ENCODE data around the gene MAPKAPK2. TPM values are rescaled to one million over a fixed set of nuclear protein-coding genes. Genes with fewer than 3 reads are reported as not detected.
"Not testable (repeated sequence)": the region's sequence is repeated elsewhere in the genome, so short reads cannot be mapped to it uniquely, and the experiment has no call there.

The MAPKAPK2 gene
- total and polyA plus RNA-seq, 2 donors (not counting 1 experiment from before 2014, with no cell fraction given) = 60.3 to 85.8 TPM

DNA sequence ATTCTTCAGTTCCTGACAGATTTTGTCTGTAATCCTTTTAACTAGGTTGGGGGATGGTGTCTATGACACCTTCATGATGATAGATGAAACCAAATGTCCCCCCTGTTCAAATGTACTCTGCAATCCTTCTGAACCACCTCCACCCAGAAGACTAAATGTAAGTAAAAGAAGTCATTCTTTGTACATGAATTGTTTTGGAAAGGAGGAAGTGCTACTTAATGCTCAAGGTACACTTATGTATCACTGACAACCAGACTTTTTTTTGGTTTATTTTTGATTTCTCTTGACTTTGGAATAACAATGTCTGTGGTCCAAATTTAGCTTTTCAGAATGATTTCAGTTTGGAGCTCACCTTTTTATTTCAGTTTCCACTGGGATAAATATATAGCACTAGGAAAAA is 47.1 kb upstream of the MAPKAPK2 start:
- peaks cover 4% of the 10 kb centered on the region for H3K27me3 Mint-ChIP-seq
- Histone ChIP-seq H4K20me1 (ENCODE audit: control insufficient read depth, insufficient read depth, low read length, poor library complexity, severe bottlenecking) (no peaks in the 10 kb centered on the region), H3K9ac (ENCODE audit: low read length) (no peak overlapping the region), H3K27me3 (replicated peaks in 1 of 4; ENCODE audit: control extremely low read depth in 1 of 4, control insufficient read depth in 3 of 4, insufficient read depth in 4 of 4, low read length in 3 of 4) (peaks cover 0 to 11% (median 5%) of the 10 kb centered on the region in 4 experiments), H3K36me3 (replicated peaks in 1 of 2; ENCODE audit: control extremely low read depth in 1 of 2, control insufficient read depth in 1 of 2, extremely low read depth in 1 of 2, insufficient read depth in 2 of 2, low read length in 1 of 2) (no peaks in the 10 kb centered on the region), H3K79me2 (ENCODE audit: control insufficient read depth, insufficient read depth, low read length) (no peaks in the 10 kb centered on the region), H3K9me3 (ENCODE audit: control extremely low read depth in 1 of 3, control insufficient read depth in 2 of 3, insufficient read depth in 1 of 3, low read length in 2 of 3) (no peaks in the 10 kb centered on the region), H3K4me1 (ENCODE audit: control insufficient read depth in 2 of 2, insufficient read depth in 2 of 2, low read length in 2 of 2) (peaks cover 17 to 22% of the 10 kb centered on the region in 2 donors), H2AFZ (ENCODE audit: insufficient read depth, low read depth, low read length, poor library complexity, severe bottlenecking) (no peak overlapping the region), H3K27ac (ENCODE audit: low read length in 2 of 2) (no peak overlapping the region), H3K4me2 (replicated peaks; ENCODE audit: low read depth, low read length, poor library complexity, severe bottlenecking) (no peak overlapping the region), H3K4me3 (ENCODE audit: control extremely low read depth in 1 of 5, extremely low read depth in 1 of 5, insufficient read depth in 1 of 5, low read depth in 2 of 5, low read length in 4 of 5) (no peak overlapping the region)
- intact Hi-C loops (cut with micrococcal nuclease) = loop anchor here (10.0 kb wide), 2 partner anchors 167 to 417 kb away; partner anchors contain the start of genes PFKFB2 and YOD1
- TF ChIP-seq, protein P1, sequence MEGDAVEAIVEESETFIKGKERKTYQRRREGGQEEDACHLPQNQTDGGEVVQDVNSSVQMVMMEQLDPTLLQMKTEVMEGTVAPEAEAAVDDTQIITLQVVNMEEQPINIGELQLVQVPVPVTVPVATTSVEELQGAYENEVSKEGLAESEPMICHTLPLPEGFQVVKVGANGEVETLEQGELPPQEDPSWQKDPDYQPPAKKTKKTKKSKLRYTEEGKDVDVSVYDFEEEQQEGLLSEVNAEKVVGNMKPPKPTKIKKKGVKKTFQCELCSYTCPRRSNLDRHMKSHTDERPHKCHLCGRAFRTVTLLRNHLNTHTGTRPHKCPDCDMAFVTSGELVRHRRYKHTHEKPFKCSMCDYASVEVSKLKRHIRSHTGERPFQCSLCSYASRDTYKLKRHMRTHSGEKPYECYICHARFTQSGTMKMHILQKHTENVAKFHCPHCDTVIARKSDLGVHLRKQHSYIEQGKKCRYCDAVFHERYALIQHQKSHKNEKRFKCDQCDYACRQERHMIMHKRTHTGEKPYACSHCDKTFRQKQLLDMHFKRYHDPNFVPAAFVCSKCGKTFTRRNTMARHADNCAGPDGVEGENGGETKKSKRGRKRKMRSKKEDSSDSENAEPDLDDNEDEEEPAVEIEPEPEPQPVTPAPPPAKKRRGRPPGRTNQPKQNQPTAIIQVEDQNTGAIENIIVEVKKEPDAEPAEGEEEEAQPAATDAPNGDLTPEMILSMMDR (IDR thresholded peaks at IDR 0.05) = no peak
- TF ChIP-seq EZH2 (IDR thresholded peaks at IDR 0.05; ENCODE audit: borderline replicate concordance, insufficient read depth, low read depth, low read length, poor library complexity, severe bottlenecking) = no peak
- ATAC-seq (ENCODE audit: low read depth) = no peak
- POLR2A ChIA-PET = interaction anchor here (0.7 kb wide), 1 partner anchor 47 kb away, joined by 5 read pairs; no protein-coding TSS in a partner anchor
- H3K27ac Mint-ChIP-seq = no peak overlapping the region
- no peaks in the 10 kb centered on the region for H3K9me3 Mint-ChIP-seq (ENCODE audit: insufficient read depth)
- H3K4me1 Mint-ChIP-seq = peaks cover 26% of the 10 kb centered on the region
- peak; percentile 20 for DNase-seq
- H3K4me3 Mint-ChIP-seq = no peak overlapping the region
- CTCF ChIA-PET = interaction anchor here (6.3 to 13.1 kb wide), 3 partner anchors 25 to 344 kb away, joined by 37 to 217 read pairs (median 215); no protein-coding TSS in a partner anchor

DNA sequence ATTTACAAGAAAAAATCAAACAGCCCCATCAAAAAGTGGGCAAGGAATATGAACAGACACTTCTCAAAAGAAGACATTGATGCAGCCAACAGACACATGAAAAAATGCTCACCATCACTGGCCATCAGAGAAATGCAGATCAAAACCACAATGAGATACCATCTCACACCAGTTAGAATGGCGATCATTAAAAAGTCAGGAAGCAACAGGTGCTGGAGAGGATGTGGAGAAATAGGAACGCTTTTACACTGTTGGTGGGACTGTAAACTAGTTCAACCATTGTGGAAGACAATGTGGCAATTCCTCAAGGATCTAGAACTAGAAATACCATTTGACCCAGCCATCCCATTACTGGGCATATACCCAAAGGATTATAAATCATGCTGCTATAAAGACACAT is 42.6 kb upstream of the MAPKAPK2 start:
- H3K9ac ChIP-seq (ENCODE audit: low read length); H3K4me1 Mint-ChIP-seq; H3K27me3 ChIP-seq (replicated peaks in 1 of 4; ENCODE audit: control extremely low read depth in 1 of 4, control insufficient read depth in 3 of 4, insufficient read depth in 4 of 4, low read length in 3 of 4); H3K4me2 ChIP-seq (replicated peaks; ENCODE audit: low read depth, low read length, poor library complexity, severe bottlenecking); H3K9me3 Mint-ChIP-seq (ENCODE audit: insufficient read depth); H3K9me3 ChIP-seq (ENCODE audit: control extremely low read depth in 1 of 3, control insufficient read depth in 2 of 3, insufficient read depth in 1 of 3, low read length in 2 of 3); DNase-seq; H3K4me3 ChIP-seq (ENCODE audit: control extremely low read depth in 1 of 5, extremely low read depth in 1 of 5, insufficient read depth in 1 of 5, low read depth in 2 of 5, low read length in 4 of 5); H2AFZ ChIP-seq (ENCODE audit: insufficient read depth, low read depth, low read length, poor library complexity, severe bottlenecking); H3K79me2 ChIP-seq (ENCODE audit: control insufficient read depth, insufficient read depth, low read length); intact Hi-C loops (cut with micrococcal nuclease); H3K36me3 ChIP-seq (replicated peaks in 1 of 2; ENCODE audit: control extremely low read depth in 1 of 2, control insufficient read depth in 1 of 2, extremely low read depth in 1 of 2, insufficient read depth in 2 of 2, low read length in 1 of 2); ATAC-seq (ENCODE audit: low read depth); H4K20me1 ChIP-seq (ENCODE audit: control insufficient read depth, insufficient read depth, low read length, poor library complexity, severe bottlenecking); POLR2A ChIA-PET; CTCF ChIA-PET; H3K4me1 ChIP-seq (ENCODE audit: control insufficient read depth in 2 of 2, insufficient read depth in 2 of 2, low read length in 2 of 2); H3K27ac ChIP-seq (ENCODE audit: low read length in 2 of 2); H3K4me3 Mint-ChIP-seq; H3K27ac Mint-ChIP-seq; H3K27me3 Mint-ChIP-seq: not testable (repeated sequence)
- WGBS (ENCODE audit: insufficient coverage) = no CpG with 5 or more reads among the region's 2 CpGs
